ENCODE results near the gene ALPK1. TPM values are rescaled to one million over a fixed set of nuclear protein-coding genes. Genes with fewer than 3 reads are reported as not detected.

The ALPK1 gene
- total RNA-seq, 1 experiment from 2014 or later: 2.1 TPM

DNA sequence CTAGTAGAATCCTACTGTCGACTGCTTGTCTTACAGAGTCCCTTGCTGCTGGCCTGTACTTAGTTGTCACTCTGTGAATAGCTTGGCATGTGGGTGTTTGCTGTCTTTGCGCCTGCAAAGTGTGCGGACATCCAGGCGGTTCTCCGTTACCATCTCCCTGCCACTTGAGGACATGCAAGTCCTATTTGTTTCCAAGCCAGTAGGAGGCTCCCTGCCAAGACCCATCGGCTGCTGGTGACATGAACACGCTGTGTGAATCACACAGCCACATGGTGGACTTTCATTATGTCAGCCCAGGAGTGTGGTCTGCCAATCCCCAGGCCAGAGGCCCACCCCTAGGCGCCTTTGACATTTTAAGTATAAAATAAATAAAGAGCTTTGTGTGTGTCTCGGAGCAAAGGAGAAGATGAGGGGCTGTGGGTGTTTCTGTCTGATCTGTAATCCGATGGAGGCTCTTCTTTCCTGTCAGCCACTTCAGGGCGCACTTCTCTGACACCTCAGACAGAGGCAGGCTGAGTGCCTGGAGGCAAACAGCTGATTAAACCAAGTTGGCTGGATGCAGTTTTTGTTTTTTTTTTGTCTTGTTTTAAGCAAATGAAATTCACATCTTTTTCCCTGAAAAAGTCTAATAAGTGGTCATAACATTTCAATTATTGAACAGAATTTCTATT lies 51.5 kb downstream of the ALPK1 start:
- Histone ChIP-seq H3K9me3 (no peaks in the 10 kb centered on the region), H3K4me3 (no peak overlapping the region), H3K36me3 (no peaks in the 10 kb centered on the region), H3K27me3 (no peaks in the 10 kb centered on the region)
- peak; percentile 21 for DNase-seq

DNA sequence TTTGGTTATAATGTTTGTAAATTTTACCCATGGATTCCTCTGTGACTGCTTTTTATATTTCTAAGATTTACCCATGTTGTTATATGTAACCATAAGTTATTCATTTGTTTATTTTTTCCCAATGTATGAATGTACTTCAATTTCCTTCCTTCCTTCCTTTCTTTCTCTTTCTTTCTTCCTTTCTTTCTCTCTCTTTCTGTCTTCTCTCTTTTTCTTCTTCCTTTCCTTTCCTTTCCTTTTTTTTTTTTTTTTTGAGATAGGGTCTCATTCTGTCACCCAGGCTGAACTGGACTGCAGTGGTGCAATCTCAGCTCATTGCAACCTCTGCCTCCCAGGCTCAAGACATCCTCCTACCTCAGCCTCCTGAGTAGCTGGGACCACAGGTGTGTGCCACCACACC lies 55.6 kb downstream of the ALPK1 start:
- DNase-seq: no peak
- Histone ChIP-seq H3K27me3 (no peaks in the 10 kb centered on the region), H3K4me3 (no peak overlapping the region), H3K36me3 (no peaks in the 10 kb centered on the region), H3K9me3 (no peaks in the 10 kb centered on the region)

DNA sequence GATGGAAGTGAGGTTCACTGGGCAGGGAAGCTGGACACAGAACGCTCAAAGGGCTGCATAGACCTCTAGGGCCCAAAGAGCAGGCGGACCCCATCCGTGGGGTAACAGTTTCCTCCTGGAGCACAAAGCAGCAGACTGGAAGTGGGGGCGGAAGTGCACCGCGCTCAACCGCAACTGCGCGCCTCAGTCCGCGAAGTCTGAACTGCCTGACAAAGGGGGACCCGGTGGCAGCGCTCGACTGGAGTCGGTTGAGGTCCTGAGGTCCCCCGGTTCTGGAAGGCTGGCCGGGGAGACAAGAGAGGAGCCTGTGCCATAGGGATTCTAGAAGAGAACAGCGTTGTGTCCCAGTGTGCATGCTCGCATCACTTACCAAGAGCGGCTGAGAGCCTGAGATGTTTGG lies 58.5 kb downstream of the ALPK1 start:
- DNase-seq: no peak
- Histone ChIP-seq H3K36me3 (no peaks in the 10 kb centered on the region), H3K9me3 (no peaks in the 10 kb centered on the region), H3K4me3 (no peak overlapping the region), H3K27me3 (no peaks in the 10 kb centered on the region)

DNA sequence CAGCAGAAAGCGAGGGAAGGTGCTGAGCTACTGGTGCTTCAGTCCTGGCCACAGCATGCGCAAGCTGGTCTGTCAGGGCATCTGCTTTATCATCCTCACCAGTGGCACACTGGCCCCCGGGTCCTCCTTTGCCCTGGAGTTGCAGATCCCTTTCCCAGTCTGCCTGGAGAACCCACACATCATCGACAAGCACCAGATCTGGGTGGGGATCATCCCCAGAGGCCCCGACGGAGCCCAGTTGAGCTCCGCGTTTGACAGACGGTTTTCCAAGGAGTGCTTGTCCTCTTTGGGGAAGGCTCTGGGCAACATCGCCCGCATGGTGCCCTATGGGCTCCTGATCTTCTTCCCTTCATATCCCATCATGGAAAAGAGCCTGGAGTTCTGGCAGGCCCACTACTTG lies 60.3 kb downstream of the ALPK1 start:
- H3K4me3 ChIP-seq: no peak overlapping the region
- no peak for DNase-seq
- no peaks in the 10 kb centered on the region for H3K36me3 ChIP-seq
- H3K9me3 ChIP-seq: no peaks in the 10 kb centered on the region
- no peaks in the 10 kb centered on the region for H3K27me3 ChIP-seq

DNA sequence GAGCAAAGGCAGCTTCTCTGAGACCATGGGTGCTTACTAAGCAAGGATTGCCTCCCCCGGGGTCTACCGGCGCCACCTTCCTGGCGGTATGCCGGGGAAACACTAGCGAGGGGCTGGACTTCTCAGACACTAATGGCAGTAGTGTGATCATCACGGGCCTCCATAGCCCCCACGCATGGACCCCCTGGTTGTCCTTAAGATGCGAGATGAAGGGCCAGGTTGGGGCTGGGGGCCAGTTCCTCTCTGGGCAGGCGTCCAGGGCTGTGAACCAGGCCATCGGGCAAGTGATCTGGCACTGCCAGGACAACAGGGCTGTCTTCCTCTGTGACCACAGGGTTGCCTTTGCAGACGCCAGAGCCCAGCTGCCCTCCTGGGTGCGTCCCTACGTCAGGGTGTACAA lies 60.7 kb downstream of the ALPK1 start:
- Histone ChIP-seq H3K9me3 (no peaks in the 10 kb centered on the region), H3K36me3 (no peaks in the 10 kb centered on the region), H3K4me3 (no peak overlapping the region), H3K27me3 (no peaks in the 10 kb centered on the region)
- DNase-seq: no peak

DNA sequence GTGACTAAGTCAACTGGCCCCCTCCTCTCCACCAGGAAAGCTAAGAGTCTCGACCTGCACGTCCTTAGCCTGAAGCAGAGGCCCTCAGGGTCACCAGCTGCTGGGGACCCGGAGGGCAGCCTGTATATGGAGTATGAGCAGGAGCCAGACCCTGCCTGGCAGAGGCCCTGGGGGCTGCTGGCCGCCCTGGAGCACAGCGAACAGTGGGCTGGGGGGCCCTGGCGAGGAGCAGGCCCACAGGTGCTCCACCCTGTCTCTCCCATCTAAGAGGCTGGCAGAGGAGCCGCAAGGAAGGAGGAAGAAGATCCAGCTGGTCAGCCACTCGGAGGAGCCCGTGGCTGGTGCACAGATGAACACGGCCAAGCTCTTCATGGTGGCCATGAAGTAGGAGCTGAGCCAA lies 61.2 kb downstream of the ALPK1 start:
- no peaks in the 10 kb centered on the region for H3K9me3 ChIP-seq
- no peaks in the 10 kb centered on the region for H3K27me3 ChIP-seq
- no peaks in the 10 kb centered on the region for H3K36me3 ChIP-seq
- H3K4me3 ChIP-seq: no peak overlapping the region
- DNase-seq: no peak

DNA sequence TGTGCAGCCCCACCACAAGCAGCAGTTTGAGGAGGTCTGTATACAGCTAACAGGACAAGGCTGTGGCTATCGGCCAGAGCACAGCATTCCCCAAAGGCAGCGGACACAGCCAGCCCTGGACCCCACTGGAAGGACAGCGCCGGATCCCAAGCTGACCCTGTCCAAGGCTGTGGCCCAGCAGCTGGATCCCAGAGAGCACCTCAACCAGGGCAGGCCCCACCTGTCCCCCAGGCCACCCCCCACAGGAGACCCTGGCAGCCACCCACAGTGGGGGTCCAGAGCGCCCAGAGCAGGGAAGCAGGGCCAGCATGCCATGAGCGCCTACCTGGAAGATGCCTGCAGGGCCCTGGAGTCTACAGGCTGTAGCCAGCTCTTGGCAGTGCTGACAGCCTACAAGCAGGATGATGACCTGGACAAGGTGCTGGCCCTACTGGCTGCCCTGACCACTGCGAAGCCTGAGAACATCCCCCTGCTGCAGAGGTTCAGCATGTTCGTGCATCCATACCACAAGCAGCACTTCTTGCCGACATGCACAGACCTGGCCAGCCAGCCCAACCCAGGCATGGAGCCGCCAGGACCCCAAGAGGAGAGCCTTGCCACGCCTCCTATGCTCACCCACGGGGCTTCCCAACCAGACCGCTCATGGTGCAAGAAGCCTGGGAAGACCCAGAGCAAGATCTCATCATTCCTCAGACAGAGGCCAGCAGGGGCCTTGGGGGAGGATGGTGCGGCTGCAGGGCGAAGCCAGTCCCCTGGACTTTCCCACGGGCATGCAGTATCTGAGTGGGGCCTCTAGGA lies 62.0 kb downstream of the ALPK1 start:
- Histone ChIP-seq H3K9me3 (no peaks in the 10 kb centered on the region), H3K27me3 (no peaks in the 10 kb centered on the region)
- DNase-seq: no peak

DNA sequence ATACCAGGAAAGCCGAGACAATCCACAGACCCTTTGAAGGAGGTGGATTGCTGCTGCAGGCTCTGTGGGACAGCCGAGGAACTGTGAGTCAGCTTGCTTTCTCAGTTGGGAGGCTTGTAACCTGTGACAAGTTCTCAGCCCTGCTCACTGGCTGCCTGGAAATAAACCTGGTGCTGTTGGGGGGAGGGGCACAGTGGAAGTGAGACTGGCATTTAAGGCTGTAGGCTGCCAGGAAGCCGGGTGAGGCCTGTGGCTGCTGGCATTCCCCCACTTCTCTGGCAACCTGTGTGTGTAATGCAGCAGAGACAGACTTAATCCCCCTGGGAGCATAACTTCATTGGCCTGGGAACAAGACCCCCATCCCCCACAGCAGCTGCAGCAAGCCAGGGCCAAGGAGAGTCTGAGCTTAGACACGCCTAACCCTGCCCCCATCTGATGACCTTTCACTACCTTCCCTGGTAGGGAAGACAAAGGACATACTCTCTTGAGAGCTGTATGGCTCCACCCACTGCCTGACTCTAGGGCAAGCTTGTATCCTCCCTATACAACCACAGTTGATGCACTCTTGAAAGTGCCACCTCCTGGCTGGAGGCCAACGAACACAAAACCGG lies 64.1 kb downstream of the ALPK1 start:
- Histone ChIP-seq H3K27me3 (no peaks in the 10 kb centered on the region), H3K9me3 (no peaks in the 10 kb centered on the region), H3K36me3 (no peaks in the 10 kb centered on the region), H3K4me3 (no peak overlapping the region)
- DNase-seq: no peak

More for the DNA sequence above, 62.0 kb downstream of the ALPK1 start:
- no peak overlapping the region for H3K4me3 ChIP-seq
- no peaks in the 10 kb centered on the region for H3K36me3 ChIP-seq

DNA sequence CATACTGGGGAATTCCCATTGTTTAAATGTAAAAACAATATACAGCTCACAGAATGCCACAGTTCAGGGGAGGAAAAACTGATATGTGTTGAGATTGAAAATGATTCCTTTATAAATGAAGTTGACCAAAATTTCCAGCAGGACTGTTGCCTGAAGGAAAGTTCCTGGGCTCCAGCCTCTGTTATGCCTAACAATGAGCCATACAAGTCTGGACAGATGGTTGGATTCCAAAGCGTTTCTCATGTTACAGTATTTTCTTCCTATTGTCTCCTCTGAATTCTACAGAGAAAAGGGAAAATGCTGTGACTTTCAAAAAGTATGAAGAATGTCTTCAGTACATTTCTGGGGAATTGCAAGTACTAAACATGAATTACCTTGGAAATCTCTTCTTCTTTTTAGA lies 73.3 kb downstream of the ALPK1 start:
- DNase-seq: no peak
- Histone ChIP-seq H3K36me3 (no peaks in the 10 kb centered on the region), H3K4me3 (no peak overlapping the region)

DNA sequence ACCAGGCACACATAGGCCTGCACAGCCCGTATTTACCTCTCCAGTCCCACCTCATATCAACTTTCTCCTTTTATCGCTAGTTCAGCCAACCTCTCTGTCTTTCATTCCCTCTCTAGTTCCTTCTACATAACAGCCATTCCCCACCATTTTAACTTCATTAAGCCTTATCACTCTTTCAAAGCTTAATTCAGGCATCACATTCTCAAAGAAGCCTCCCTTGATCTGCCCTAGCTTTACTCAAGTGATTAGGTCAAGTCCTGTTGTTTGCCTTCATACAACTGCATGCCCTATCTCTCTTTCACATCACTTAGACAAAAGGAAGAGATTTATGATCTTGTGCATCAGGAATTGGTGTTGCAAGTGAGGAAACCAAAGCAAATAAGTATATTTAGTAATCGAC lies 74.2 kb downstream of the ALPK1 start:
- no peak for DNase-seq
- H3K27me3 ChIP-seq: no peaks in the 10 kb centered on the region
- H3K36me3 ChIP-seq: no peaks in the 10 kb centered on the region
- H3K4me3 ChIP-seq: no peak overlapping the region
- H3K9me3 ChIP-seq: no peaks in the 10 kb centered on the region

More for the DNA sequence above, 73.3 kb downstream of the ALPK1 start:
- H3K9me3 ChIP-seq: no peaks in the 10 kb centered on the region
- no peaks in the 10 kb centered on the region for H3K27me3 ChIP-seq

DNA sequence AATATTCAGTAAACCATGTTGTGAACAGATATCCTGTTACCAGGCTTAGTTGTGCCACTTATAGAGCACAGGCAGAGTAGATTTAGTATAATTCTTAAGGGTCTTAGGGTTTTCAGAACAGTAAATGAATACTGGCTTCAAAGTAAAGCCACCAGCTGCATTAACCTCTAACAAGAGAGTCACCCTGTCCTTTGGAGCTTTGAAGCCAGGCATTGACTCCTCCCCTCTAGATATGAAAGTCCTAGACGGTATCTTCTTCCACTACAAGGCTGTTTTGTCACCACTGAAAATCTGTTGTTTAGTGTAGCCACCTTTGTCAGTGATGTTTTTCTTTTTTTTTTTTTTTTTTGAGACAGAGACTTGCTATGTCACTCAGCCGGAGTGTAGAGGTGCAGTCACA lies 77.7 kb downstream of the ALPK1 start:
- Histone ChIP-seq H3K36me3 (no peaks in the 10 kb centered on the region), H3K4me3 (no peak overlapping the region), H3K27me3 (no peaks in the 10 kb centered on the region), H3K9me3 (no peaks in the 10 kb centered on the region)
- DNase-seq: no peak

DNA sequence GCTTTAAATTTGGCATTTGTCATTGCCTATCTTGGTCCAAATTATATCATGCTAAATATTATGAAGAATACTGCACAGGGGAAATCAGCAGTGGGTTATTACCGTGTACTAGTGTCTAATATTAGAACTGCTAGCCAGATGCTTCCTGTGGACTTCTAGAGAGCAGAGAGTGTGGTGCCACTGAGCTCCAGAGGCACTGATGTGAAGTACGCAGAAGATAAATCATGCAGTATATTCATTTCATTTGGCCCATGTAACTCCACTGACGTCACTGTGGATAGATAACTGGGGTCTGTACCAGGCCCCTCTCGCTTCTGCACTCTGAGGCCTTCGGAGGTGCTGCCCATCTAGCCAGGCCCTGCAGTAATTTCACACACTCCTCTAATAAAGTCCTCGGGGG lies 80.0 kb downstream of the ALPK1 start:
- DNase-seq: no peak
- Histone ChIP-seq H3K9me3 (no peaks in the 10 kb centered on the region), H3K27me3 (no peaks in the 10 kb centered on the region)

DNA sequence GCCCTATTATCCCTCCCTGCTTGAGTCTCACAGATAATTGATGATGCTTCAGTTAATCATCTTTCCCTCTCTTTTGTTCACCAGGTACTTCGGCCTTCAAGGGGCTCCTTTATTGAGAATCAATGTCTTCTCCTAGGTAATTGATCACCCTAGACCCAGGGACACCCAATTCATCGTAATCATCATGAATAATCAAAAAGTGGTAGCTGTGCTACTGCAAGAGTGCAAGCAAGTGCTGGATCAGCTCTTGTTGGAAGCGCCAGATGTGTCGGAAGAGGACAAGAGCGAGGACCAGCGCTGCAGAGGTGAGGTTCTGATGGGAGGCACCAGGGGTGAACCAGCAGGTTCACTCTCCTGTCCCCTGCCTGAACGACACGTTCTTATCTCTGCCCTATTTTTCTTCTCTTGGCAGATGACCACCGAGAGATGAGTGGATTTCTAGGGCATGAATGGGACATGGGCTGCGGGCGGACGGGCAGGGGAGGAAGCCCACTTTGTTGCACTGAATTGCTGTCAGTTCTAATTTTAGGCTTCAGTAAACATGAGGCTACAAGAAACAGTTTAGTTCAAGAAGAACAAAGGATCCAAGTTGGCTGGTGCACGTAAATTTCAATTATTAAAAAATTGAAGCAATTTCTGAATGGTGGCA lies 80.5 kb downstream of the ALPK1 start:
- DNase-seq: no peak

More for the DNA sequence above, 80.0 kb downstream of the ALPK1 start:
- H3K36me3 ChIP-seq: no peaks in the 10 kb centered on the region
- no peak overlapping the region for H3K4me3 ChIP-seq

DNA sequence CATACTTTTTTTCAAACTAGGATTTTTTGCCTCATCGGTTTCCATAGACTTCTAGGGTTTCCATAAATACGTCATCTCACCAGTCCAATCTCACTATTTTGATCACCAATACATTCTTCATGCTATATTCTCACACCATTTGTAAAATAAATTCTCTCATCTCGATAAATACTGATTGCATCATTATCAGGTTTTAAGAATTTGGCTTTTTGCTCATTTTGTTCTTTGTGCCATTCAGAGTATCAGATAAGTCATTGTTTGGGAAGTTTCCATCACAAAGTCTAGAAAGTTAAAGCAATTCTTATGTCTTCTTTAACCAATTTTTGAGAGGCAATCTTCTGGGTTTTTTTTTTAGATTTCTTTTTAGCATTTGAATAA lies 81.1 kb downstream of the ALPK1 start:
- DNase-seq: no peak
- Histone ChIP-seq H3K27me3 (no peaks in the 10 kb centered on the region), H3K4me3 (no peak overlapping the region), H3K9me3 (no peaks in the 10 kb centered on the region), H3K36me3 (no peaks in the 10 kb centered on the region)

More for the DNA sequence above, 80.5 kb downstream of the ALPK1 start:
- Histone ChIP-seq H3K36me3 (no peaks in the 10 kb centered on the region), H3K9me3 (no peaks in the 10 kb centered on the region), H3K27me3 (no peaks in the 10 kb centered on the region), H3K4me3 (no peak overlapping the region)

DNA sequence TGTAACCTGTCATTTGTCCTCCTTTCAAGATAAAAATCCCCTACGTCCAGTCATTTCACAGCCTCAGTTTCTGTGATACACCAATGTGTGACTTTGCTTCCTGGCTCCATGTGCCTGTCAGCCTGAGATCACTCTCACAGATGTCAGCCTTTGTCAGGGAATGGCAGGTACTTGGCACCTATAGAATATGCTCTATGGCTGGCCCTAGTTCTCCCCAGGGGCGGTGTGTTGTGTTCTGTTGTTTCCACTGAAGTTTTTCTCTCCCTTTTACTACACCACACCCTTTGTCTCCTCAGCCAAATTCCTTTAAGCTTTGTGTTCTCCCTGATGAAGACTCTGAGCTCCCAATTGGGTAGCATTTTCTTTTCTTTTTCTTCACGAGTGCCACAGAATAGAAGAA lies 81.7 kb downstream of the ALPK1 start:
- no peak for DNase-seq
- no peaks in the 10 kb centered on the region for H3K36me3 ChIP-seq
- H3K9me3 ChIP-seq: no peaks in the 10 kb centered on the region
- no peaks in the 10 kb centered on the region for H3K27me3 ChIP-seq
- no peak overlapping the region for H3K4me3 ChIP-seq

DNA sequence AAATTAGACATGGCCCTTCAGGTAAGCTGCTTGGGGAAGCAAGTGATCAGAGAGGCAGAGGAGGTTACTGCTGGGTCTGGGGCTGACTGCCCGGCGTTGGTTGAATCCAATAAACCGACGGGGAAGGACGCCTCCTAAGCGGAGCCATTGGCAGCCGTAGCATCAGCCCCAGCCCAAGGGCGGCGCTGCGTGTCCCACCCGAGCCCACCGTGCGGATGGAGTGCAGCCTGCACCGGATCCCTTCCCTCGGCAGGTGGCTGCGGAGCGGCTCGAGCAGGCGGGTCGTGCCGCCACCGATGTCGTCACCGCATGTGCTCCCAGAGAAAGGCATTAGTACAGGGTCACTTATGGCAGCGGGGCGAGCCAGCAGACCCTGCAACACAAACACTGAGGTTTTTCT lies 82.1 kb downstream of the ALPK1 start:
- H3K36me3 ChIP-seq: no peaks in the 10 kb centered on the region
- no peak for DNase-seq
- H3K9me3 ChIP-seq: no peaks in the 10 kb centered on the region
- no peaks in the 10 kb centered on the region for H3K27me3 ChIP-seq
- H3K4me3 ChIP-seq: no peak overlapping the region

DNA sequence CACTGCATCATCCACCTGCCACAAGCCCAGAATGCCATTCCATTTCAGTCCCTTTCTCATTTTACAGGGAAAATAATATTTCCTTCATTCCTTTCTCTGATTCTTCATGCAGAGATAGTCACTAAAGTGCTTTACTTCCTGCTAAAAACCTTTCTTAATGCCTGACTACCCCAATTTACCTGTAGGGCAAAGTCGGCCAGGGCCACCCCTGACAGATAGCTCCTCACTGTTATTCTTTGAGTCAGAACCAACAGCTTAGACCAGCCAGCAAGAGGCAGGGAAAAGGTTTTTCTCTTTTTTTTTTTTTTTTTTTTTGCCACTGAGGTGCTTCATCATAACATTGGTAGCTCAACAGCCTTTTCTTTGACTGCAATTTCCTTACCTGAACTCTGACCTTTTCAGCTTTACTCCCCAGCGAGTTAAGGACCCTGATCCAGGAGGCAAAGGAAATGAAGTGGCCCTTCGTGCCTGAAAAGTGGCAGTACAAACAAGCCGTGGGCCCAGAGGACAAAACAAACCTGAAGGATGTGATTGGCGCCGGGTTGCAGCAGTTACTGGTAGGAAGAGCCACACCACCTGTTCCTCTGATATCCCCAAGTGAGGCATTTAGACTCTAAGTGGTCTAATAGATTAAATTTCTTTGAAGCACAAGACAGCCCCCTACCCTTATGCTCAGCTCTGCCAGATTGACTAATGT lies 85.0 kb downstream of the ALPK1 start:
- no peak for DNase-seq
- Histone ChIP-seq H3K4me3 (no peak overlapping the region), H3K27me3 (no peaks in the 10 kb centered on the region), H3K9me3 (no peaks in the 10 kb centered on the region), H3K36me3 (no peaks in the 10 kb centered on the region)
